HG02970 (cell line): ENCODE results near the gene EXOG.

Experiments used
- ATAC-seq: cut with Tn5 transposase; IDR thresholded peaks from one replicate; pipeline ENCODE4 v1.9.1; 2021; ENCODE audit warnings: mild to moderate bottlenecking, moderate library complexity, moderate number of reproducible peaks; ENCODE audit not compliant: unreplicated experiment, low FRiP score

EXOG gene

DNA sequence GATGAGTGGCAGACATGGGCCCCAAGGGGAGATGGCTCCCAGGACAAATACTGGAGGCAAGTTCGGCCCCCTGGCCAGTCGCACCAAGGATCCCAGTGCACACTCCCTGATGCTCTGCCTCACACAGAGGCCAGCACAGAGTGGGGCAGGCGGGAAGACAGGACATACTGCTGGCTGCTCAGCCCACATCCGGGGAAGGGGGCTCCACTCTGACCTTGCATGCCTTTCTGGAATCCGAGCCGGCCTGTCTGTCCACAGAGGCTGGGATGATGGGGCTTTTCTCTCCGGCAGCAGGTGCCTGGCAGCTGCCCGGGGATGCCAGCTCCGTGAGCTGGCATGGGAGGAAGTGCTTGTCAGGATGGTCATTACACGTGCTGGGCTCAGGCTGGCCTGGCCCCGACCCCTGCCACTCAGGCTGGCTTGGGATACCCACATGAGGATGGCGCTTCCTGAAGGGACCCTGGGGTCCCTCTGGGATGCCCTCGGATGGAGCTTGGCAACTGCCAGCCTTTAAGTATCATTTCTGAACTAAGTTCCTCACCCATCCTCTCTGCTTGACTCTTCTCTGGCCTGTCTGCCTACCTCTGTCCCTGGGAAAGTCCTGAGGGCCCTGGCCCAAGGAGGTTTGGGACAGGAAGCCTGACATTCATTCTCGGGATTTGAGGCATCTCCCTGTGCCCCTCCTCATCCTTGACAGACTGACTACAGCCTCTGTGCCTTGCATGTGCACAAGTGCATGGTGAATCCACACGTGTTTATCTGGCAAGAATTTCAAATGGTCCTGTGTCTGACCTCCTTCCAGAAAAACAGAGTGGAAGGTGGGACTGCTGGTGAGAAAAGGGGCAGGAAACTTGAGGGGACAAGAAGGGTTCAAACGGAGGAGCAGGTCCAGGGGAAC lies 46.5 kb downstream of the EXOG start:
- ATAC-seq = no peak

DNA sequence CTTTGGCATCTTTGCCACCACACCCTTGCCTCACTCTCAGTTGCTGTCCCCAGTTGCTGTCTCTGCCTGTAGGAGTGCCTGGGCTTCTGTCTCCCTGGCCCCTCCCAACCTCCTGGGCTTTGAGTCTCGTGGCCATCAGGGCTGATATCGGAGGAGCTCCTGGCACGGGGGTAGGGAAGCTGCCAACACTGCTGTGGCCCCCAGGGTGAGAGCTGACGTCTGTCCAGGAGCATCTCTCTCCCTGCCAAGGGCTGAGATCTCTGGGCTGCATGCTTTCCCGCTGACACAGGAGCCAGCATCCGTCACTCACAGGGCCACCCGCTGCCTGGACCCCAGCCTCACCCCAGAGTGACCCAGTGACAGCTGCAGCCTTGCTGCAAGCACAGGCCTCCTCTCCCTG lies 47.4 kb downstream of the EXOG start:
- ATAC-seq = no peak

DNA sequence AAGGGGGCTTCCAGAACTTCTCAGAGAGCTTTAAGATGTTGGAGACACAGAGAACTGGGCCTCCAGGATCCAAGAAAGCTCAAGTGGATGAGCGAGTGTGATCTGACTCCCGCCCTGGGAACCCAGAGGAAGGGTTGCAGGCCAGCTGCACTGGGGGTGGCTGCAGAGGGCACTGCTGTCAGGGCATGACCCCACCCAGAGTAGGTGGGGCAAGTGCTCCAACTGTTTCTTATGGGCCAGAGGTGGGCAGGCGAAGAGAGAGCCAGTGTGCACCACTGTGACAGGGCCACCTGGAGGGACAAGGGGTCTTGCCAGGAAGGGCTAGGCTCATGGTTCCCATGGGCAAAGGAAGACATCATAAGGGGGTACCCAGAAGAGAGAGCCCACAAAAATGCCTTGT lies 48.8 kb downstream of the EXOG start:
- ATAC-seq = no peak

DNA sequence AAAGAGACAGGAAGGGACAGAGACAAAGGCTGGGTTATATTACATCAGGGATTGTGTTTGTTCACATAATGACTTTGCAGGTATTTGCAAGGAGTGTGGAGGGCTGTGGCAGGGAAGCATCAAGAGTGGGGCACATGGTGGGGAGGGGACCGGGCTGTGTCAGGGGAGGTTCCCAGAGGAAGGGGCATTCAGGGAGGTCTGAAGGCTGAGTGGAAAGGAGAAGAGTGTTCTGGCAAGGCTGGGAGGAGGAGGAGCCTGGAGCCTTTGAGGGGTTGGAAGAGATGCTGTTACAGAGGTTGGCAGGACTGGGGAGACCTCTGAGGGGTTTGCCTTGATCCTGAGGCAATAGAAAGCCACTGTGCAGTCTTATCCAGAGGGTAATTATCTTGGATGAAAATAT lies 49.4 kb downstream of the EXOG start:
- ATAC-seq = no peak

DNA sequence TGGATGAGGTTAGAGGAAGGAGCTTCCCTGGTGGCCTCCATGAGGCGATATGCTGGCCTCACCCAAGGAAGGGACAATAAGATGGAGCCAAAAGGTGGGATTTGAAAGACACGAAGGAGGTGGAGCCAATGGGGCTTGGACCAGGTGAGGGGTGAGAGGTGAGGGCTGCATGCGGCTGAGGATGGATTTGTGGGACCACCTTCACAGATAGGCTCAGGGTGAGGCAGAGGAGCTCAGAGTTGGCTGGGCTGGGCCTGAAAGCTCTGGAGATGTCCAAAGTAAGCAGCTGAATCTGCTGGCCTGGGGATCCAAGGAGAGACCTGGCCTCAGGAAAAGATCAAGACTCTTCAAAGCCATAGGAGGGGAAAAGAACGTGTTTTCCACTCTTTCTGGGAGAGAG lies 49.8 kb downstream of the EXOG start:
- no peak for ATAC-seq

DNA sequence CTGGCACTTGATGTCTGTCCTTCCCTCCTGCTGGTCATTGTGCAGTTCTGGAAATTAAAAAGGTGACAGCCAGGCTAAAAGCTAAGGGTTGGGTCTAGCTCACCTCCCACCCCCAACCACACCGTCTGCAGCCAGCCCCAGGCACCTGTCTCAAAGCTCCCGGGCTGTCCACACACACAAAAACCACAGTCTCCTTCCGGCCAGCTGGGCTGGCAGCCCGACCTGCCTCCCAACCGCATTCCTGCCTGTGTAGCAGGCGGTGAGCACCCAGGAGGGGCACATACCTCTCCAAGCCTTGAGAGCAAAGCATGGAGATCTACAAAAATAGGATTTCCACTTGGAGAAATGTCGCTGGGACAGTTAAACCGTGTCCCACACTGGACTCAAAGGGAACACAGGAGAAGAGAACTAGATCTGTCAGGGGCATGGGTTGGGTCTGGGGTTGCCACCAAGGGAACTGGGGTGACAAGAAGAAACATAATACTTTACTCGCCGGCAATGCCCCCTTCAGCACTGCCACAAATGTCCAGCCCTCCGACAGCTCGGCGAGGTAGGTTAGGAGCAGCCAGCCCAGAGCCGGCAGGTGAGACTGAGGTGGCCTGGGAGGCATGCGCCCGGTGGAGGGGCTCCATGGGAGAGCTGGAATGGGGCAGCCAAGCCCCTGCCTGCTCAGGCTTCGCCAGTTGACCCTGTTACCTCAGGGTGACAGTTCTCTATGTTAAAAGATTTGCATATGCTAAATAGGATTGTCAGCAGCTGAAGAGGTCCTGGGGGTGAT lies 52.2 kb downstream of the EXOG start:
- ATAC-seq = no peak

DNA sequence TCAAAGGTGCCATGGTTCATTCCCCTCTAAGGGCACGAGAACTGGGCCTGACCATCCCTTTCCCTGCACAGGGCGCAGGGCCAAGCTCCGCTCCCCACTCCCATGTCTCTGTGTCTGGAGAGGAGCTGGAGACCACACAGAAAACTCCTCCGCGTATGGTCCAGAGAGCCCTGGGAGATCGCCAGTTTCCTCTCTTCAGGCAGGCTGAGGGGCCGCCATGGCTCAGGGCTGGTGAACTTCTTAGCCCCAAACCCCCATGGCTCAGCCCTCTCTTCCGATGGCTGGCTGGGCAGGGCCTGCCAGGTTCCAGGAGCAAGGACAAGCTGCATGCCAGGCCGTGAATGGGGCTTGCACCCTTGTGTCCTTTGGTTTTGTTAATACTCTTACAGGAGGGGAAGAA lies 52.9 kb downstream of the EXOG start:
- no peak for ATAC-seq

DNA sequence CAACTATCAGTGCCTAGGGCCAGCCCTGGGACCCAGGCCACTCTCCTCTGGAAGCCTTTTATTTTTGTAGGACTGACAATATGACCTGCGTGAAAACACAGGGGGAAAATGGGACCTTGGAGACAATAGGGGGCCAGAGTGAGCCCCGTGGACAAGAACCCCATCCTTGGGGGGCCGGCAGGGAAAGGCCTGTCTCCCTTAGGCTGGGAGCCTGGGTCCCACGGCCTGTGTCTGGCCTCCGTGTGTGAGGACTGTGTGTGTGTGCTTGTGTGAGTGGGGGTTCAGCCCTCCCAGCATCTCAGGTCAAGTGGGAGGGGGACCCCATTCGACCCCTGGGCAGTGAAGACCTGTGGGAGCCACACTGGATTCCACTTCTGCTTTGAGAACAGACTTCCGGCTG lies 53.3 kb downstream of the EXOG start:
- no peak for ATAC-seq

DNA sequence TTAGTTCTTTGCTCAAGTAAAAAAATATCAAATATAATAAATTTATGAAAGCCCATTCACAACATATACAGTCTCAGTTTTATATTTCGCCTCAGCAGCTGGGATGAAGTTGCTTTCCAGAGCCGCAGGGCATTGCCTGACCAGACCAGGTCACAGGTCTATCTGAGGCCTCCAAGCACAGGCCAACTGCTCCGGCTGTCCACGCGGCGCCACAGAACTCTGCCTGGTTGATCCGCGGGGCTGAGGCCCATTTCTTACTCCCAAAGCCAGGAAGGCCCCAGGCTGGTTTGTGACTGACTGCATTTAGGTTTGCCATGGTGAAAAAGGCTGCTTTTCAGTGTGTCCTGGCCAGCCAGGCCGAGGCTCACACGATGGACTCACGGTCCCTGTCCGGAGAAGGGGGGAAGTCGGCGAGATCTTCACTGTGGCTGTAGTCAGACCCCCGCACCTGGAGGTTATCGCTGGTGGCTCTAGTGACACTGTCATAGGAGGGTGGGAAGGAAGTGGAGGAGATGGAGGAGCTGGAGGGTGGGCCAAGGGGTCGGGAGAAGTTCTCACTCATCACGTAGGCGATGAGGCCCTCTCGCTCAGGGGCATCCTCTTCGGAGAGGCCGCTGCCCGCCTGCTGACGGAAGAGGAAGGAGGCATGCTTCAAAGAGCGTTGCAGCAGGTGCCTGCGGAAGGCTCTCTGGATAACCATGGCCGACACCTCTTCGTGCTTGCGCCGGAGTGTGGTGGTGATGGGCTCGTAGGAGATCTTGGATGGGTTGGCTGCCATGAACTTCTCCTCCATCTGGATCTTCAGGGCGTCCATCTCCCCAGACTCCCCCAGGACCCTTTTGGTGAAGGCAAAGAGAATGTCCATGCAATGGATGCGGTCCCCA lies 54.1 kb downstream of the EXOG start:
- no peak for ATAC-seq

DNA sequence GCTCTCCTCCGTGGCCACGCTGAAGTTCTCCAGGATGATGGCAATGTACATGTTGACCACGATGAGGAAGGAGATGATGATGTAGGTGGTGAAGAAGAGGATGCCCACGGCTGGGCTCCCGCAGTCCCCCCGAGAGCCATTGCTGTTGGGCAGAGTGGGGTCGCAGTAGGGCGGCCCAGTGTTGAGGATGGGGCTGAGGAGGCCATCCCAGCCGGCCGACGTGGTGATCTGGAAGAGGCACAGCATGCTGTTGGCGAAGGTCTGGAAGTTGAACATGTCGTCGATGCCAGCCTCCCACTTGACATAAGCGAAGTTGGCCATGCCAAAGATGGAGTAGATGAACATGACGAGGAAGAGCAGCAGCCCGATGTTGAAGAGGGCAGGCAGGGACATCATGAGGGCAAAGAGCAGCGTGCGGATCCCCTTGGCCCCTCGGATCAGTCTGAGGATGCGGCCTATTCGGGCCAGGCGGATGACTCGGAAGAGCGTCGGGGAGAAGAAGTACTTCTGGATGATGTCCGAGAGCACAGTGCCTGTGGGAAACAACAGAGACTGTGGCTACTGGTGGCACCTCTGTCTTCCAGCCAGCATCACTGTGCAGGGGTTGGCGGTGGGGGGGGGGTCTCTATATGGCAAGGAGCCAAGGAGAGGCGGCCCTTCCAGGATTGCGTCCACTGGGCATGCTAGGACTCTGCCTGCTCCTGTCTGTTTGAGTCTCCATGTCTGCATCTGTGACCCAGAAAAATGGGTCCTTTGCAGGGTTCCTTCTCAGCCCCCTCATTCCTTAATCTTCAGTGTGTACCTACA lies 55.1 kb downstream of the EXOG start:
- ATAC-seq = no peak

DNA sequence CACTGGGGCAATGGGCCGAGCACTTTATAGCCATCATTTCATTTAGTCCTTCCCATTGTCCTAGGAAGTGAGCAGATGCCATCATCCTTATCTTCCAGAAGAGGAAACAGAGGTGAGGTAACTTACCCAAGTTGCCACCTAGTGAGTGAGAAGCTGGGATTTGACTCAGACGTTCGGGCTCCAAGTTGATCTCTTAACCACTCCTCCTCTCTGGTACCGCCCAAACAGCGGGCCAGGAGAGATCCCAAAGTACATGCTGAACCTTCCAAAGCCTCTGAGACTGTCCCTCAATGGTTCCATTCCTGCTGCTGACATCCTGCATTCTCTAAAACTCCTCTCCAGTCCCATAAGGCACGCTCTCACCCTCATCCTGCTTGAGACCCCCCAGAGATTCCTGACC lies 56.2 kb downstream of the EXOG start:
- ATAC-seq = no peak

DNA sequence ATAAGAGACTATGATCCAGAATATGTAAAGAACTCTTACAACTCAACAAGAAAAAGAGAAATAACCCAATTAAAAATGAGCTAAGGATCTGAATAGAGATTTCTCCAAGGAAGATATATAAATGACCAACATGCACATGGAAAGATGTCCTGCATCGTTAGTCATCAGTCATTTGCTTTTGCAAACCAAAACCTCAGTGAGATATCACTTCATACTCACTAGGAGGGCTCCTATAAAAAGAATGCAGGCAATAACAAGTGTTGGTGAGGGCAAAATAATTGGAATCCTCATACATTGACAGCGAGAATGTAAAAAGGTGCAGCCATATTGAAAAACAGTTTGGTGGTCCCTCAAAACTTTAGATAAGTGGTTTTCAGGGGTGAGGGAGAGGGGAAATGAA lies 56.9 kb downstream of the EXOG start:
- ATAC-seq = no peak

DNA sequence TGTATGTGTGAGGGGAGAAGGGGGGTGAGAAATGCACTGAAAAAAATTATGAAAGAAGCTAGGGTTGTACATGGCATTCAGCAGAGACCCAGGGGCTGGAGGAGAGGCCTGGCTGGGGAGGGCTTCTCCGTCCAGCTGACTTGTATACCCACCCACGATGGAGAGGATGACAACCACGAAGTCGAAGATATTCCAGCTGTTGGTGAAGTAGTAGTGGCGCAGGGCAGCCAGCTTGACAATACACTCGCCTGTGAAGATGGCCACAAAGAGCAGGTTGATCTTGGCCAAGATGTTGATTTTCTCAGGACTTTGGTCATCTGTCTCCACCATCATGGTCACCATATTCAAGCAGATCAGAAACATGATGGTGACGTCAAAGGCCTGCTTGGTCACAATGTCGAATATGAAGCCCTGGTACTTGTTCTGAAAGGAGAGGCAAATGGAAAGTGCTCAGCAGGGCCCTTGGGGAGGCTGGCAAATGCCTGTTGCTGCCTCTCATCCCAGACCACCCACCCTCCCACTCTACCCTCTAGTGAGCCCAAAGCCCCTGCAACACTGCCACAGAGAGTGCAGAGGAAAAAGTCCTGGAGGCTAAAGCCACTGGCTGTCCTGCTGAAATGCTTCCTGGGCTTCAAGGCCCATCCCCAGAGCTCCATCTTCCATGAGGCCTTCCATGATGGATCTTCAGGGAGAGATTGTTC lies 58.1 kb downstream of the EXOG start:
- ATAC-seq = no peak

DNA sequence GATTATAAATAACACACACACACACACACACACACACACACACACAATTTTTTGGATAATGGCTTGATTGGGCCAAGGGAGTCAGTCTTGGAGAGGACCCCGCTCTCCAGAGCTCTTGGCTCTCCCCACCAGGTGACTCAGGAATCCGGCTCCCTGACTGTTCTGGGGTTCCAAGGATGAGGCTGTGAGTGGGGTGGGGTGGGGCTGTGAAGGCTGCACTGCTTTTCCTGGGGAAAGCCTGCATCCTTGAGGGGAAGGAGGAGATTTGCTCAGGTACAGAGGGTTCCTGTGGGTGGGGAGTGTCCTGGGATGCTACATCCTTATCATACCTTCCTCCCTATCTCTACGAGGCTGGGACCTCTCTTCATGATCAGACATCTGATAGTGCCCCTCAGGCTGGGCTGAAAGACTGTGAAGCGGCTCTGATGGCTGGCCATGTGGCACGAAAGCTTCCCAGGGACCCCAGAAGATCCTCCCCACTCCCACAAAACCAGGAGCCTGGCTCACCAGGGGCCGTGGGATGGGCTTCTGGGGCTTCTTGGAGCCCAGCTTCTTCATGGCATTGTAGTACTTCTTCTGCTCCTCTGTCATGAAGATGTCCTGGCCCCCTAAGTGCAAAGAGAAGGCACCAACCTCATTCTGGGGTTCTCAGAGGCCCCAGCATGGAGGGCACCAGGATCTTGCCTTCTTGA lies 59.2 kb downstream of the EXOG start:
- ATAC-seq = no peak

DNA sequence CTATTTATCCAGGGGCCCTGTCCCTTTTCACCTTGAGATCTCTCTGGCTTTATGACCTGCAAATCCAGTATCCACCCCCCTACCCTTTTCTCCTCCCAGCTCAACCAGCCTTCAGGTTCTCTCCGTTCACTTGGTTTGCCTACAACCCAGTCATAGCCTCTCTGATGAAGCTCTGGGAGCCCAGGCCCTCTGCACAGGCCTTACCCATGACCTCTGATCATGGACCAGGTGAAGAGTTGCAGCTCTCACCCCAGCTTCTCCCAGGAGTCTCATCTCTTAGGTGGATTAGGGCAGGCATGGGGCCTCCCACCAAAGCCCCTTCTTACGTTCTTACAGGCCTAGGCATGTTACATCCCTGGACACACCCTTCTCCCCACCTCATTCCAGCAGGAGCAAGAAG lies 59.8 kb downstream of the EXOG start:
- no peak for ATAC-seq

DNA sequence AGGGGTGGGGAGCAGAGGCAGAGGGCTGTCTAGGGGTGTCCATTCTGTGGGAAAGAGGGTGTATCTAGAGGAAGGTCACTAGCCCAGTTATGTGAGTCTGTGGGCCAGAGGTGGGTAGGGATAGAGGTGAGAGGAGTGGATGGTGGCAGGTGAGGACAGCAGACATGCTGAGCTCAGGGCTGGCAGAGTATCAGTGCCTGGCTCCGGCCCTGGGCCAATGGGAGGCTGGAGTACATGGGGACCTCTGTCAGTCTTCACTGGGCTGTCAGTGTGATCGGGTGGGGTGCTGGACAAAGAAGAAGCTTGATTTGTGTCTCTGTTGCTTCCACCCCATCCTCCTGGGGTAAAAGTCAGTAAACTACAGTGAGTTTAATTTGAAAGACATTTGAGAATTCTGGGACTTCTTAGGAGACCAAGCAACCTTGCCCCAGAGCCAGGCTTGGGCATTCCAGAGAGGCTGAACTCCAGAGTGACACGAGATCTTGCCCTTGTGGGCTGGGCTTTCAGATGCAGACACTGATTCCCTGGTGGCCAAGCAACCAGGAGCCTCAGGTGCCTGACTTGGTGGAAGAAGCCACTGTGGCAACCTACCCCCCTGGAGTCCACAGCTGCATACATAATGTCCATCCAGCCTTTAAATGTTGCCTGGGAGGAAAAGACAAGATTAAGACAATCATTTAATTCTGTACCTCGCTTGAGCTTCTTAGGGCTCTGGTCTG lies 60.7 kb downstream of the EXOG start:
- ATAC-seq = no peak

DNA sequence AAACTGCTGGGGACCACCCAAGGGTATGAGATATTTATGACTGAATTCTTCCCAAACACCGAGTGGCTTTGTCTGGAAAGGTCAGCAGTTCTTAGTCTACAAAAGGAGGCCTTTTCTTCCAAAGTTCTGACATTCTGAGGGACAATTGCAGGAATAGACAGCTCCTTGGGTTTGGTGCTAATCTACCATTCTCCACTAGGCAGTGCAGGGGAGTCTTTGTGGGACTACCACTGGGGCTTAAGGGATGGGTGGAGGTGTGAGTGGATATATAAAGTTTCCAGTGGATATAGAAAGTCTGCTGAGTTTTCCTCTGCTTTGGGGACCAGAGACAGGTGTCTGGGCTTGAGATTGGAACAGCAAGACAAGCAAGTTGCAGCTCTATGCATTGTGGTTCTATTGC lies 62.7 kb downstream of the EXOG start:
- ATAC-seq = no peak

DNA sequence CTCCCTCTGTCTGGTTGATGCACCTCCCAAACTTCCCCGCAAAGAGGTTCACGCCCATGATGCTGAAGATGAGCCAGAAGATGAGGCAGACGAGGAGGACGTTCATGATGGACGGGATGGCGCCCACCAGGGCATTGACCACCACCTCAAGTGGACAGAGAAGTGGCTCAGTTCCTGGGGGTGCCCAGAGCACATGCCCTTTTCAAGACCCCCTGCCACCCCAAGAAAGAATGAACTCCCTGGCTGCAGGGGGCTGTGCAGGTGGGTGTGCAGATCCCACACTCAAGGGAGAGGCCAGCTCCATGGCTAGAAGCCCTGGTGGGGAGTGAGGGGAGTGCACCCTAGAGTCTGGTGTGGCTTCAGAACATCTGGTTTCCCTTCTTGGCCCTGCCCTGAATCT lies 64.1 kb downstream of the EXOG start:
- no peak for ATAC-seq
